HCT116 (cell line): ENCODE results near the gene LINC00305. TPM values are rescaled to one million over a fixed set of nuclear protein-coding genes. Genes with fewer than 3 reads are reported as not detected.

Experiments used
- ATAC-seq: fragments of 200-7000 bp; cut with Tn5 transposase; 2 replicates; pipeline ENCODE4 v1.9.1; 2020; ENCODE audit warnings: mild to moderate bottlenecking, moderate library complexity
- BruUV-seq: library from RNA; stranded (reverse); fragments of 400-500 nt; replicated peaks from 2 replicates; lab custom pipeline; 2021; lab: Mats Ljungman, UMichigan
- CTCF ChIA-PET: fragments of 300-600 bp; sonication (Branson Sonifier 250); formaldehyde crosslinking; loops from one replicate; lab custom pipeline; 2021; ENCODE audit warnings: antibody characterized with exemption; lab: Charles Lee
- POLR2A ChIA-PET: fragments of 300-600, 350-600 bp; sonication (Branson Sonifier 250); formaldehyde crosslinking; loops from one replicate; lab custom pipeline; 2021; ENCODE audit warnings: antibody characterized with exemption; lab: Charles Lee
- RAD21 ChIA-PET, 2 experiments: fragments of 300-600 bp; sonication (Branson Sonifier 250); formaldehyde crosslinking; loops; one replicate each; lab custom pipeline; 2023; ENCODE audit warnings: low total read pairs in 2 of 2; ENCODE audit not compliant: uncharacterized antibody in 2 of 2, unreplicated experiment in 2 of 2, low non-redundant PET in 1 of 2; lab: Charles Lee
- DNase-seq: peaks from one replicate; pipeline ENCODE4 v3.0.0-alpha.2; 2010; ENCODE audit warnings: low read depth, low spot score
- H2AFZ ChIP-seq: fragments of 200-600 bp; shearing (Covaris generic), sonication (generic); 2 replicates; pipeline ENCODE4 v1.6.1; 2017; ENCODE audit warnings: low read depth, mixed run types, mixed read lengths, antibody characterized with exemption, low read length; ENCODE audit not compliant: poor library complexity, severe bottlenecking
- H3K27ac ChIP-seq: 2 replicates; pipeline ENCODE4 v1.5.1; 2012; ENCODE audit warnings: low read depth, low read length
- H3K27me3 ChIP-seq: fragments of 200-600 bp; sonication (generic); 2 replicates; pipeline ENCODE4 v1.6.1; 2016; ENCODE audit warnings: mixed run types, low read length, mixed read lengths; ENCODE audit not compliant: insufficient read depth
- H3K36me3 ChIP-seq, 2 experiments: fragments of 200-500 bp in 1 of 2; fragments of 200-600 bp in 1 of 2; sonication (Bioruptor generic) in 1 of 2; sonication (generic) in 1 of 2; 2 replicates each; pipeline versions ENCODE4 v1.5.1 to v1.6.1; 2014 to 2016; ENCODE audit warnings: low read length in 2 of 2, inconsistent platforms in 1 of 2, mixed read lengths in 1 of 2, mixed run types in 1 of 2; ENCODE audit not compliant: insufficient read depth in 2 of 2, control insufficient read depth in 1 of 2
- H3K4me1 ChIP-seq, 2 experiments: fragments of 200-600 bp in 1 of 2; sonication (generic) in 1 of 2; 2 replicates each; pipeline versions ENCODE4 v1.5.1 to v1.6.1; 2012 to 2017; ENCODE audit warnings: low read length in 2 of 2, inconsistent platforms in 1 of 2, mild to moderate bottlenecking in 1 of 2, mixed read lengths in 1 of 2, mixed run types in 1 of 2, moderate library complexity in 1 of 2; ENCODE audit not compliant: insufficient read depth in 2 of 2, control insufficient read depth in 1 of 2
- H3K4me2 ChIP-seq: fragments of 200-600 bp; sonication (generic); 2 replicates; pipeline ENCODE4 v1.6.1; 2017; ENCODE audit warnings: mixed run types, low read length, mixed read lengths
- H3K4me3 ChIP-seq, 2 experiments: fragments of 200-600 bp in 1 of 2; sonication (generic) in 1 of 2; replicated peaks in 1 of 2; 2 replicates each; pipeline ENCODE4 v1.5.1; 2011 to 2016; ENCODE audit warnings: low read length in 2 of 2, control low read depth in 1 of 2, low read depth in 1 of 2, mild to moderate bottlenecking in 1 of 2, mixed read lengths in 1 of 2, mixed run types in 1 of 2
- H3K79me2 ChIP-seq: fragments of 200-600 bp; sonication (generic); 2 replicates; pipeline ENCODE4 v1.6.1; 2017; ENCODE audit warnings: mild to moderate bottlenecking, mixed run types, low read length, moderate library complexity, mixed read lengths; ENCODE audit not compliant: insufficient read depth
- H3K9ac ChIP-seq: fragments of 200-600 bp; sonication (generic); 2 replicates; pipeline ENCODE4 v1.6.1; 2016; ENCODE audit warnings: low read length, mixed read lengths
- H3K9me2 ChIP-seq: fragments of 200-600 bp; sonication (generic), shearing (Covaris generic); 2 replicates; pipeline ENCODE4 v1.6.1; 2017; ENCODE audit warnings: mixed run types, mild to moderate bottlenecking, moderate library complexity; ENCODE audit not compliant: insufficient read depth
- H3K9me3 ChIP-seq, 2 experiments: fragments of 200-500 bp in 1 of 2; fragments of 200-600 bp in 1 of 2; sonication (Bioruptor generic) in 1 of 2; sonication (generic) in 1 of 2; 2 replicates each; pipeline ENCODE4 v1.6.1; 2014 to 2017; ENCODE audit warnings: low read length in 2 of 2, mixed read lengths in 2 of 2, inconsistent platforms in 1 of 2, low read depth in 1 of 2, mild to moderate bottlenecking in 1 of 2, mixed run types in 1 of 2, moderate library complexity in 1 of 2; ENCODE audit not compliant: control insufficient read depth in 1 of 2, insufficient read depth in 1 of 2
- H4K20me1 ChIP-seq: fragments of 200-600 bp; sonication (generic), shearing (Covaris generic); 2 replicates; pipeline ENCODE4 v1.6.1; 2017; ENCODE audit warnings: mixed run types, mild to moderate bottlenecking, moderate library complexity; ENCODE audit not compliant: insufficient read depth
- ATF3 ChIP-seq: IDR thresholded peaks from 2 replicates; pipeline ENCODE4 v1.6.1; 2012
- CBX3 ChIP-seq: IDR thresholded peaks from 2 replicates; pipeline ENCODE4 v1.6.1; 2012; ENCODE audit warnings: low read depth
- ELF1 ChIP-seq: IDR thresholded peaks from 2 replicates; pipeline ENCODE4 v1.6.1; 2012; ENCODE audit warnings: low read depth, borderline replicate concordance
- EZH2 ChIP-seq: fragments of 200-600 bp; sonication (generic); IDR thresholded peaks from 2 replicates; pipeline ENCODE4 v1.6.1; 2017; ENCODE audit warnings: antibody characterized with exemption, mixed run types
- MAX ChIP-seq: IDR thresholded peaks from 2 replicates; pipeline ENCODE4 v1.6.1; 2012
- POLR2A ChIP-seq: IDR thresholded peaks from 2 replicates; pipeline ENCODE4 v1.7.0; 2011; ENCODE audit warnings: borderline replicate concordance; ENCODE audit not compliant: insufficient read depth, insufficient read length; ENCODE audit errors: extremely low read depth
- POLR2AphosphoS5 ChIP-seq: IDR thresholded peaks from 2 replicates; pipeline ENCODE4 v1.6.1; 2011; ENCODE audit warnings: mild to moderate bottlenecking, low read depth, low read length, moderate library complexity
- RAD21 ChIP-seq: IDR thresholded peaks from 2 replicates; pipeline ENCODE4 v1.6.1; 2012; ENCODE audit warnings: low read depth, mild to moderate bottlenecking
- REST ChIP-seq: IDR thresholded peaks from 2 replicates; pipeline ENCODE4 v1.6.1; 2012; ENCODE audit warnings: low read depth
- SRF ChIP-seq: IDR thresholded peaks from 2 replicates; pipeline ENCODE4 v1.6.1; 2012; ENCODE audit warnings: low read depth
- TCF7L2 ChIP-seq: IDR thresholded peaks from 2 replicates; pipeline ENCODE4 v1.7.0; 2011; ENCODE audit warnings: borderline replicate concordance, inconsistent platforms; ENCODE audit not compliant: insufficient read depth, insufficient read length; ENCODE audit errors: extremely low read depth
- YY1 ChIP-seq: IDR thresholded peaks from 2 replicates; pipeline ENCODE4 v1.6.1; 2011; ENCODE audit warnings: low read length, low read depth, moderate library complexity, mild to moderate bottlenecking; ENCODE audit not compliant: insufficient replicate concordance; ENCODE audit errors: extremely low read depth
- ZBTB33 ChIP-seq: IDR thresholded peaks from 2 replicates; pipeline ENCODE4 v1.6.1; 2011; ENCODE audit warnings: mild to moderate bottlenecking, low read length, moderate library complexity; ENCODE audit not compliant: insufficient replicate concordance; ENCODE audit errors: extremely low read depth
- ZFX ChIP-seq: fragments of 450-650 bp; IDR thresholded peaks from 2 replicates; pipeline ENCODE4 v1.6.1; 2017
- ZNF274 ChIP-seq: fragments of 200-500 bp; sonication (Bioruptor generic); IDR thresholded peaks from 2 replicates; pipeline ENCODE4 v1.6.1; 2014; ENCODE audit warnings: mild to moderate bottlenecking, low read depth, low read length, inconsistent platforms
- intact Hi-C: fragments of 100-400 bp; cut with micrococcal nuclease; formaldehyde crosslinking; loops from 2 replicates; pipeline ENCODE4 v1.10.0; 2022
- total RNA-seq: library from RNA; stranded (reverse); gene quantifications from one replicate; pipeline ENCODE4 v1.2.1, GENCODE V29; 2021; ENCODE audit not compliant: unreplicated experiment

LINC00305 gene
- total RNA-seq, 1 experiment from 2014 or later: not detected

GRCh38 chr18:64179556-64180080 is 30.7 kb upstream of the LINC00305 start:
- H3K9ac ChIP-seq: no peak overlapping the region
- DNase-seq: no peak
- intact Hi-C loops: no loop called here
- no peaks in the 10 kb centered on the region for H3K9me2 ChIP-seq
- no peaks in the 10 kb centered on the region for H3K27me3 ChIP-seq
- no peak for ATAC-seq
- TF ChIP-seq ZNF274 (no peak), YY1 (no peak), ATF3 (no peak), EZH2 (no peak), RAD21 (no peak), POLR2AphosphoS5 (no peak), ELF1 (no peak), SRF (no peak)
- H3K79me2 ChIP-seq: no peaks in the 10 kb centered on the region
- H3K4me1 ChIP-seq: no peaks in the 10 kb centered on the region
- POLR2A ChIA-PET: no interaction called here
- no TSS peak for BruUV-seq
- no peak overlapping the region for H3K4me3 ChIP-seq
- H3K36me3 ChIP-seq: no peaks in the 10 kb centered on the region
- H3K9me3 ChIP-seq: peaks cover 0 to 10% of the 10 kb centered on the region in 2 experiments; a peak in 2 of 4 replicates
- CTCF ChIA-PET: no interaction called here
- H4K20me1 ChIP-seq: no peaks in the 10 kb centered on the region
- no peak overlapping the region for H2AFZ ChIP-seq
- RAD21 ChIA-PET: no interaction called here
- H3K4me2 ChIP-seq: no peak overlapping the region
- H3K27ac ChIP-seq: no peak overlapping the region

GRCh38 chr18:64178860-64179259 is 30.0 kb upstream of the LINC00305 start:
- H3K9me3 ChIP-seq: peaks cover 0 to 6% of the 10 kb centered on the region in 2 experiments; a peak in 2 of 4 replicates
- no peaks in the 10 kb centered on the region for H4K20me1 ChIP-seq
- DNase-seq (no peak), ATAC-seq (no peak)
- POLR2A ChIA-PET: no interaction called here
- no peaks in the 10 kb centered on the region for H3K36me3 ChIP-seq
- H3K27me3 ChIP-seq: no peaks in the 10 kb centered on the region
- RAD21 ChIA-PET: no interaction called here
- H3K27ac ChIP-seq: no peak overlapping the region
- H3K9ac ChIP-seq: no peak overlapping the region
- no peak overlapping the region for H2AFZ ChIP-seq
- no peak overlapping the region for H3K4me2 ChIP-seq
- BruUV-seq: no TSS peak
- no peak overlapping the region for H3K4me3 ChIP-seq
- intact Hi-C loops: no loop called here
- CTCF ChIA-PET: no interaction called here
- no peaks in the 10 kb centered on the region for H3K79me2 ChIP-seq
- TF ChIP-seq ZFX (no peak), TCF7L2 (no peak), ELF1 (no peak), YY1 (no peak), REST (no peak), SRF (no peak), ZBTB33 (no peak), CBX3 (no peak), POLR2A (no peak), MAX (no peak)
- no peaks in the 10 kb centered on the region for H3K4me1 ChIP-seq
- no peaks in the 10 kb centered on the region for H3K9me2 ChIP-seq
